ENCODE data around the gene TAAR8. TPM values are rescaled to one million over a fixed set of nuclear protein-coding genes. Genes with fewer than 3 reads are reported as not detected.
"Not testable (repeated sequence)": the region's sequence is repeated elsewhere in the genome, so short reads cannot be mapped to it uniquely, and the experiment has no call there.

TAAR8 gene
- total and polyA plus RNA-seq, 5 donors: not detected

GRCh38 chr6:132589454-132589853 is 37.0 kb downstream of the TAAR8 start, which contains the start of gene TAAR5:
Gene TAAR5 (minus strand): TSS chr6:132589741. CDS start chr6:132589686, 55 bp downstream.
- no peak within 1 kb of the TSS for H3K27ac ChIP-seq (ENCODE audit: low read length)
- no peak within 1 kb of the TSS for H3K4me3 ChIP-seq (ENCODE audit: low read length)
- no peaks in the 10 kb centered on the region for H3K9me3 ChIP-seq (ENCODE audit: control insufficient read depth, low read length)
- 72% methylated on average over 5 of the region's 5 CpGs for WGBS
- H3K27me3 ChIP-seq (ENCODE audit: control insufficient read depth, insufficient read depth): no peaks in the 10 kb centered on the region
- no peaks in the 10 kb centered on the region for H3K4me1 ChIP-seq (ENCODE audit: control insufficient read depth, insufficient read depth, low read length)
- no peak for ATAC-seq
- DNase-seq: no peak
- intact Hi-C loops (cut with DNase I): no loop called here

GRCh38 chr6:132590362-132590761 is 37.9 kb downstream of the TAAR8 start:
- ATAC-seq (no peak), DNase-seq (no peak)
- Histone ChIP-seq H3K27me3 (ENCODE audit: control insufficient read depth, insufficient read depth) (no peaks in the 10 kb centered on the region), H3K27ac (ENCODE audit: low read length) (no peak overlapping the region), H3K4me3 (ENCODE audit: low read length) (no peak overlapping the region), H3K4me1 (ENCODE audit: control insufficient read depth, insufficient read depth, low read length) (no peaks in the 10 kb centered on the region), H3K9me3 (ENCODE audit: control insufficient read depth, low read length) (no peaks in the 10 kb centered on the region)
- WGBS: 81% methylated on average over 1 of the region's 1 CpG
- intact Hi-C loops (cut with DNase I): no loop called here

- H3K9me3 ChIP-seq (ENCODE audit: control insufficient read depth, low read length): no peaks in the 10 kb centered on the region
- H3K4me3 ChIP-seq (ENCODE audit: low read length): no peak overlapping the region
- DNase-seq (no peak), ATAC-seq (no peak)
- intact Hi-C loops (cut with DNase I): no loop called here
- H3K27me3 ChIP-seq (ENCODE audit: control insufficient read depth, insufficient read depth): no peaks in the 10 kb centered on the region
- 63% methylated on average over 2 of the region's 2 CpGs for WGBS
- no peaks in the 10 kb centered on the region for H3K4me1 ChIP-seq (ENCODE audit: control insufficient read depth, insufficient read depth, low read length)
- H3K27ac ChIP-seq (ENCODE audit: low read length): no peak overlapping the region
Measured at GRCh38 chr6:132592855-132593254, 40.4 kb downstream of the TAAR8 start.

- Histone ChIP-seq H3K4me1 (ENCODE audit: control insufficient read depth, insufficient read depth, low read length) (no peaks in the 10 kb centered on the region), H3K4me3 (ENCODE audit: low read length) (no peak overlapping the region), H3K9me3 (ENCODE audit: control insufficient read depth, low read length) (no peaks in the 10 kb centered on the region), H3K27ac (ENCODE audit: low read length) (no peak overlapping the region), H3K27me3 (ENCODE audit: control insufficient read depth, insufficient read depth) (no peaks in the 10 kb centered on the region)
- intact Hi-C loops (cut with DNase I): no loop called here
- whole genome bisulfite sequencing: 68% methylated on average over 6 of the region's 6 CpGs
- ATAC-seq (no peak), DNase-seq (no peak)
Measured at GRCh38 chr6:132596201-132596600, 43.7 kb downstream of the TAAR8 start.

GRCh38 chr6:132598473-132598872 is 46.0 kb downstream of the TAAR8 start:
- no peaks in the 10 kb centered on the region for H3K27me3 ChIP-seq (ENCODE audit: control insufficient read depth, insufficient read depth)
- intact Hi-C loops (cut with DNase I): no loop called here
- WGBS: 37% methylated on average over 3 of the region's 3 CpGs
- H3K4me1 ChIP-seq (ENCODE audit: control insufficient read depth, insufficient read depth, low read length): no peaks in the 10 kb centered on the region
- H3K27ac ChIP-seq (ENCODE audit: low read length): no peak overlapping the region
- no peak for ATAC-seq
- no peaks in the 10 kb centered on the region for H3K9me3 ChIP-seq (ENCODE audit: control insufficient read depth, low read length)
- H3K4me3 ChIP-seq (ENCODE audit: low read length): no peak overlapping the region
- DNase-seq: no peak

- intact Hi-C loops (cut with DNase I); H3K9me3 ChIP-seq (ENCODE audit: control insufficient read depth, low read length); DNase-seq; H3K27ac ChIP-seq (ENCODE audit: low read length); H3K4me3 ChIP-seq (ENCODE audit: low read length); H3K4me1 ChIP-seq (ENCODE audit: control insufficient read depth, insufficient read depth, low read length); H3K27me3 ChIP-seq (ENCODE audit: control insufficient read depth, insufficient read depth); ATAC-seq: not testable (repeated sequence)
Measured at GRCh38 chr6:132600900-132601299, 48.4 kb downstream of the TAAR8 start.

Other genes starting within 250 kb of the TAAR8 start
- gene MOXD1, start 151.2 kb upstream of the TAAR8 start, total RNA-seq: 1 to 10 TPM; 1.1 to 2.4 (median 2.0) TPM
- gene MOXD1, start 151.2 kb upstream of the TAAR8 start, polyA plus RNA-seq: 1.2 TPM
- 10 to 100 TPM; 45.6 to 69.7 (median 62.3) TPM for gene STX7, start 39.6 kb upstream of the TAAR8 start, total RNA-seq
- 14.2 TPM for gene STX7, start 39.6 kb upstream of the TAAR8 start, polyA plus RNA-seq
- not detected for gene TAAR9, start 14.4 kb upstream of the TAAR8 start, total RNA-seq
- not detected for gene TAAR9, start 14.4 kb upstream of the TAAR8 start, polyA plus RNA-seq
- gene TAAR6, start 17.6 kb downstream of the TAAR8 start, total RNA-seq: not detected
- gene TAAR6, start 17.6 kb downstream of the TAAR8 start, polyA plus RNA-seq: not detected
- gene TAAR5, start 37.1 kb downstream of the TAAR8 start, total RNA-seq: not detected
- not detected for gene TAAR5, start 37.1 kb downstream of the TAAR8 start, polyA plus RNA-seq
- not detected for gene TAAR2, start 71.6 kb downstream of the TAAR8 start, total RNA-seq
- not detected for gene TAAR2, start 71.6 kb downstream of the TAAR8 start, polyA plus RNA-seq
- not detected for gene TAAR1, start 106.5 kb downstream of the TAAR8 start, total RNA-seq
- gene TAAR1, start 106.5 kb downstream of the TAAR8 start, polyA plus RNA-seq: not detected
- gene VNN1, start 161.4 kb downstream of the TAAR8 start, total RNA-seq: under 1 TPM; 0.23 to 0.80 (median 0.69) TPM
- gene VNN1, start 161.4 kb downstream of the TAAR8 start, polyA plus RNA-seq: 0.29 TPM
- 1 to 10 TPM in 3 of 4 donors, under 1 TPM in 1; 0.71 to 2.7 (median 2.2) TPM for gene VNN2, start 205.2 kb downstream of the TAAR8 start, total RNA-seq
- 0.59 TPM for gene VNN2, start 205.2 kb downstream of the TAAR8 start, polyA plus RNA-seq
- gene SLC18B1, start 246.0 kb downstream of the TAAR8 start, total RNA-seq: 1 to 10 TPM; 4.5 to 5.9 (median 5.3) TPM
- 3.1 TPM for gene SLC18B1, start 246.0 kb downstream of the TAAR8 start, polyA plus RNA-seq

All from right cardiac atrium (tissue), 5 donors.